Kidney (tissue), 14 donors: ENCODE results near the gene GYPC. TPM values are rescaled to one million over a fixed set of nuclear protein-coding genes. Genes with fewer than 3 reads are reported as not detected.
A peak's percentile ranks its signal among the peaks of the same experiment; 100 is the strongest.

Experiments used
- DNase-seq, 5 donors: peaks; one replicate each; pipeline ENCODE4 v3.0.0-alpha.2; 2013 to 2020
- FAIRE-seq: peaks from 2 replicates; lab custom pipeline; 2012; peaks lifted over from hg19 to GRCh38; lab: Jason Lieb, UNC
- H3K27ac ChIP-seq, 2 donors: one replicate each; pipeline ENCODE4 v1.7.0; 2013; ENCODE audit warnings: low read depth in 2 of 2, low read length in 2 of 2, inconsistent platforms in 1 of 2
- H3K27me3 ChIP-seq: one replicate; pipeline ENCODE4 v1.7.1; 2013; ENCODE audit warnings: low read length, inconsistent platforms; ENCODE audit not compliant: control insufficient read depth, insufficient read depth
- H3K36me3 ChIP-seq, 3 donors: one replicate each; pipeline versions ENCODE4 v1.7.0 to v1.7.1; 2013; ENCODE audit warnings: low read length in 3 of 3, control low read depth in 1 of 3, inconsistent platforms in 1 of 3; ENCODE audit not compliant: insufficient read depth in 3 of 3, control insufficient read depth in 2 of 3
- H3K4me1 ChIP-seq, 3 donors: one replicate each; pipeline versions ENCODE4 v1.7.0 to v1.7.1; 2013; ENCODE audit warnings: low read length in 3 of 3, inconsistent platforms in 1 of 3, low read depth in 1 of 3; ENCODE audit not compliant: control insufficient read depth in 2 of 3, insufficient read depth in 2 of 3
- H3K4me3 ChIP-seq, 3 donors: one replicate each; pipeline versions ENCODE4 v1.7.0 to v1.8.1; 2013; ENCODE audit warnings: low read length in 3 of 3, control low read depth in 1 of 3, inconsistent platforms in 1 of 3
- H3K9ac ChIP-seq, 3 donors: one replicate each; pipeline versions ENCODE4 v1.7.0 to v1.7.1; 2013; ENCODE audit warnings: low read length in 3 of 3, control low read depth in 1 of 3, inconsistent platforms in 1 of 3
- H3K9me3 ChIP-seq, 3 donors: one replicate each; pipeline versions ENCODE4 v1.7.0 to v1.7.1; 2013; ENCODE audit warnings: low read length in 3 of 3, control low read depth in 1 of 3, inconsistent platforms in 1 of 3; ENCODE audit not compliant: control insufficient read depth in 2 of 3, insufficient read depth in 1 of 3
- CTCF ChIP-seq: IDR thresholded peaks from 3 replicates; pipeline ENCODE4 v1.5.1; 2012; ENCODE audit warnings: mild to moderate bottlenecking, moderate library complexity, borderline replicate concordance; ENCODE audit not compliant: insufficient read depth; ENCODE audit errors: extremely low read depth
- intact Hi-C: fragments of 100-400 bp; cut with DNase I; formaldehyde crosslinking; loops from one replicate; pipeline ENCODE4 v1.11.1; 2022
- polyA plus RNA-seq: library from polyadenylated mRNA; stranded (reverse); fragments of 350-450 nt; fragmentation: Illumina TruSeq; extraction: RNeasy Lipid Tissue Mini Kit (QIAGEN cat#74804); gene quantifications from one replicate; pipeline ENCODE4 v1.2.3, GENCODE V29; 2014; ENCODE audit warnings: low read depth, low replicate concordance; ENCODE audit not compliant: insufficient read depth
- total RNA-seq: library from RNA; stranded (reverse); fragmentation: NEBNext Ultra II Directional; extraction: Animal tissue kit (Norgen Biotek cat#: 25700); gene quantifications from one replicate; pipeline ENCODE4 v1.2.1, GENCODE V29; 2021
- donor health status: control.
- donor health status: control.
- donor health status: control.
- donor health status: control.
- donor health status: control.
- donor health status: DM: yes; HTN: yes; CAD: no.
- donor health status: Normal renal cell carcinoma (clear cell type).

GYPC gene
- total and polyA plus RNA-seq, 2 donors from 2014 or later: 51.1 to 61.9 TPM

GRCh38 chr2:126664234-126664633 lies 8.3 kb downstream of the GYPC start:
- intact Hi-C loops: no loop called here
- no peak overlapping the region for H3K4me3 ChIP-seq
- TF ChIP-seq CTCF: no peak
- H3K27me3 ChIP-seq: no peaks in the 10 kb centered on the region
- H3K27ac ChIP-seq: peak overlapping the region in 1 of 2 donors; percentile 27
- H3K9ac ChIP-seq: peak overlapping the region in 1 of 3 donors; percentile 3
- H3K4me1 ChIP-seq: peaks cover 0 to 32% (median 13%) of the 10 kb centered on the region in 3 donors
- no peaks in the 10 kb centered on the region for H3K36me3 ChIP-seq
- no peak for FAIRE-seq
- DNase-seq: no peak
- H3K9me3 ChIP-seq: no peaks in the 10 kb centered on the region

- FAIRE-seq: no peak
These were observed 8.7 kb downstream of the GYPC start for GRCh38 chr2:126664639-126665038.

GRCh38 chr2:126665483-126665882 lies 9.5 kb downstream of the GYPC start:
- peaks cover 0 to 29% (median 13%) of the 10 kb centered on the region in 3 donors for H3K4me1 ChIP-seq
- no peak for TF ChIP-seq CTCF

More at GRCh38 chr2:126664639-126665038, 8.7 kb downstream of the GYPC start:
- Histone ChIP-seq H3K9me3 (no peaks in the 10 kb centered on the region), H3K4me1 (peaks cover 0 to 29% (median 13%) of the 10 kb centered on the region in 3 donors), H3K27me3 (no peaks in the 10 kb centered on the region), H3K27ac (peak overlapping the region in 1 of 2 donors; percentile 27), H3K4me3 (no peak overlapping the region), H3K9ac (peak overlapping the region in 1 of 3 donors; percentile 3), H3K36me3 (no peaks in the 10 kb centered on the region)
- no peak for DNase-seq
- intact Hi-C loops: no loop called here
- no peak for TF ChIP-seq CTCF

GRCh38 chr2:126668254-126668653 lies 12.3 kb downstream of the GYPC start:
- Histone ChIP-seq H3K27ac (no peak overlapping the region), H3K36me3 (no peaks in the 10 kb centered on the region), H3K27me3 (no peaks in the 10 kb centered on the region), H3K4me1 (peaks cover 0 to 22% (median 17%) of the 10 kb centered on the region in 3 donors), H3K9ac (no peak overlapping the region), H3K4me3 (no peak overlapping the region), H3K9me3 (no peaks in the 10 kb centered on the region)
- no peak for FAIRE-seq
- no peak for TF ChIP-seq CTCF
- DNase-seq: no peak
- intact Hi-C loops: no loop called here

More at GRCh38 chr2:126665483-126665882, 9.5 kb downstream of the GYPC start:
- no peaks in the 10 kb centered on the region for H3K27me3 ChIP-seq
- H3K9me3 ChIP-seq: no peaks in the 10 kb centered on the region
- no peak overlapping the region for H3K9ac ChIP-seq
- FAIRE-seq (no peak), DNase-seq (no peak)
- H3K27ac ChIP-seq: peak overlapping the region in 1 of 2 donors; percentile 39
- intact Hi-C loops: no loop called here
- no peaks in the 10 kb centered on the region for H3K36me3 ChIP-seq
- no peak overlapping the region for H3K4me3 ChIP-seq
